Activated CD8-positive, alpha-beta memory T cell treated with anti-CD3 and anti-CD28 coated beads, Interleukin-2, amount 50 U/mL, for 1 hour (primary cell): ENCODE data around the gene RPS18.
"Not testable (repeated sequence)": the region's sequence is repeated elsewhere in the genome, so short reads cannot be mapped to it uniquely, and the experiment has no call there.

Experiments used
- DNase-seq: peaks from one replicate; pipeline ENCODE4 v3.0.0-alpha.2; 2020; ENCODE audit errors: extremely low read depth

RPS18 gene

DNA sequence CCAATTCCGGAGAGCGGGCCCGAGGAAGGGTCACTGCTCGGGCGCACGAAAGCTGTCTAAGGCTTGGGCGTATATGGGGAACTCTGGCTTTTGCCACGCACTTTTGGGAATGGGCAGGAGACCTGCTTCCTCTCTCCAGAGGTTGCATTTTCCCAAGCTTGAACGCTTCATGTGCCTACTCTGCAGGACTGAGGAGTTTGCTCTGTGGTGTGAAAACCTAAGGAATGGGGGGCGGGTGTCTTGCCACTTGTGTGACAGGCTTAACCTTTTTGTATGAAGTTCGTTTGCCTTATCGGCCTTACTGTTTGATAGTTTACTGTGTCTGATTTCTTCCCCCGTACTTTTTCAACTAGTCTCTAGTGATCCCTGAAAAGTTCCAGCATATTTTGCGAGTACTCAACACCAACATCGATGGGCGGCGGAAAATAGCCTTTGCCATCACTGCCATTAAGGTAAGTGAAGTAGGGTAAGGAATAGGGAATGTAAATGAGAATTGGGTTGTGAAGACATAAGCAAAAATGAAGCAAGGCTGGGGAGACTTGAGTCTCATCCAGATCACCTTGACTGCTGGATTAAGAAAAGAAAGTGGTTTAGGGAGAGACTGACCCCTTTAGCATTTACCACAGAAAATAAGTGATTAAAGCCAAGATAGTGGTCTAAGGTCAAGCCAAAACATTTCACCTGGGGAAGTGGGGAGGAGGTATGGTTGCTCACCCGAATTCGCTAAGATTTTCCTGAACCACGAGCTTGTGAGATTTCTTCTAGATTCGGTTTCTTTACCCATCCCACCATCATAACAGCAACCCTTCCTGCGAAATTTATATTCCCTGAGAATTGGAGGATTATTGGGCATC, 627 bp downstream of the RPS18 start:
- DNase-seq = no peak

DNA sequence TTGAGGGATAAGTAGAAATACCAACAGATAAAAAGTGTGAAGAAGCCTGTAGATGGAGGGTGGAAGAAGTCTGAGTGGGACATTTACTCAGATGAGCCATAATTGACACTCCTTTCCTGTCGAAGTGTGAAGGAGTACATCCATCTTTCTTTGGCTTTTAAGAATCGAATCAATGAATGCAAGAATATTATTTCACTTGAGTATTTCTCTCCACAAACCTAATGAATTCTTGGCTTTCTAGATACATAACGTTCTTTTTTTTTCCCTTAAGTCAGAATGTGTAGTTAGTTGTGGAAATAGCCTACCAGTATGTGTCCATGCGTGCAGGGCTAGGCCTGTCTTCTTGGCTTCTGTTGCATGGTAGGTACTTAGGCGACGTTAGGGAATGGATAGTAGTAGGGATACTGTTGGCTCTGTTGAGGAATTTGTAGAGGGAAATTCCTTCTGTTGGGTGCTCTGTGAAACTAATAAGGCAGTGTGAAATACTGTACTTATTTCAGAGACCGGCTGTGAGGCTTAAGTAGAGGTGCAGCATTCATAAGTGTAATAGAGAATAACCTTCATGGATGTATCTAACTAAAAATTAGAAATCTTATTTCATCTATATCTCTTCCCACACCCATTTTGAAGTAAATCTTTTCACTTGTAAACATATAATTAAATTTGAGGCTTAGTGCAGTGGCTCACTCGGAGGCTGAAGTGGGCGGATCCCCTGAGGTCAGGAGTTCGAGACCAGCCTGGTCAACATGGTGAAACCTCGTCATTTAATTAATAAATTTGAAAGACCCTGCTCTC, 1.5 kb downstream of the RPS18 start:
- DNase-seq = no peak

DNA sequence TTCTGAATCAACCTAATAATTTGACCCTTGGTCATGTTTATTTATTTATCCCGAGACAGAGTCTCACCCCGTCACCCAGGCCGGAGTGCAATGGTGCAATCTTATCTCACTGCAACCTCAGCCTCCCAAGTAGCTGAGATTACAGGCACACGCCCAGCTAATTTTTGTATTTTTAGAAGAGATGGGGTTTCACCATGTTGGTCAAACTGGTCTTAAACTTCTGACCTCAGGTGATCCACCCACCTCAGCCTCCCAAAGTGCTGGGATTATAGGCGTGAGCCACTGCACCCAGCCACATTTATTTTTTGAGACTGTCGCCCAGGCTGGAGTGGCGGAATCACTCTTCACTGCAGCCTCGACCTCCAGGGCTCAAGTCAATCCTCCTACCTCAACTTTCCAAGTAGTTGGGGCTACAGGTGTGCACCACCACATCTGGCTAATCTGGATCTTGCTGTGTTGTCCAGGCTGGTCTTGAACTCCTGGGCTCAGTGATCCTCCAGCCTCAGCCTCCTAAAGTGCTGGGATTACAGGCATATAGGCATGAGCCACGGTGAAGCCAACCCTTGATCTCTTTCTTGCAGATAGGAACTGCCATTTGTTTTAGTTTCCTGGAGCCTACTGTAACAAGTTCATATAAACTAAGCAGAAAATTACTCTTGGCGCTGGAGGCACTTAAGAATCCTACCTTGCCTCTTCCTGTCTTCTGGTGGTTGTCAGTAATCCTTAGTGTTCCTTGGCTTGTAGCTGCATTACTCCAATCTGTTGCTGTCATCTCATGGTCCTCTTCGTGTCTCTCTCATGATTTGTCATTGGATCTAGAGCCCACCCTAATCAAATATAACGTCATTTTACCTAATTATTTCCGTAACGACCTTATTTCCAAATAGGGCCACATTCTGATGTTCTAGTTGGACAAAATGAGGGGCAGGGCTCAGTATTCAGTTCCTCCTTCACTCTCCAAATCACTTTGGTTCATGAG, 2.3 kb downstream of the RPS18 start:
- no peak for DNase-seq

DNA sequence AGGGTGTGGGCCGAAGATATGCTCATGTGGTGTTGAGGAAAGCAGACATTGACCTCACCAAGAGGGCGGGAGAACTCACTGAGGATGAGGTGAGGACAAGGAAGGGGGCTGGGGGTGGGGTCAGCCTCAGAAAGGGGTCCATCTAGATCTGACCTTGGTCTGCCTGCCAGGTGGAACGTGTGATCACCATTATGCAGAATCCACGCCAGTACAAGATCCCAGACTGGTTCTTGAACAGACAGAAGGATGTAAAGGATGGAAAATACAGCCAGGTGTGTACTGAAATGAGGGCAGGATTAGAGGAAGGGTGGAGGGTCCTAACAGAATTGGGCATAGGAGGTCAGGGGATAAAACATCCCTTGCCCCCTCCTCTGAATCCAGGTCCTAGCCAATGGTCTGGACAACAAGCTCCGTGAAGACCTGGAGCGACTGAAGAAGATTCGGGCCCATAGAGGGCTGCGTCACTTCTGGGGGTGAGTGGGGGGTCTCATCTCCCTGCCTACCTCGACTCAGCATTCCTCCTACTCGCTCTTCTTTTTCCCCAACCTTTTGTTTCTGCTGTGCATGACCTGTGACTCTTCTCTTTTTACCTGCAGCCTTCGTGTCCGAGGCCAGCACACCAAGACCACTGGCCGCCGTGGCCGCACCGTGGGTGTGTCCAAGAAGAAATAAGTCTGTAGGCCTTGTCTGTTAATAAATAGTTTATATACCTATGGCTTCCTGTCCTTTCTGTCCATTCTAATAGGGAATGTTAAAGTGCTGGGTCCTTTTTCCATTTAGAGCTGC, 4.1 kb downstream of the RPS18 start:
- not testable (repeated sequence) for DNase-seq

DNA sequence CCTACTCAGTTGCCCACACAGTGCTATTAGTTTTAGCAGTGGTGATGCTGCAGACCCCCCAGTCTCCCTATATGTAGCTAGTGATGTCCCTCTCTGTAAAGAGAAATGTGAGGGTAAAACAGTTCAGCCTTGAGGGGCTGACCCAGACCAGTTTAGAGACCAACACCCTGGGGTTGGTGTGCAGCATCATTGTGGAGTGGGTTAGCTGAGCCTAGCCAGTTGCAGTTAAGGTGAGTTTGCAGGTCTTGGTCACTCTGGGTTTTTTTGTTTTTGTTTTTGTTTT, 4.6 kb downstream of the RPS18 start:
- DNase-seq = no peak

DNA sequence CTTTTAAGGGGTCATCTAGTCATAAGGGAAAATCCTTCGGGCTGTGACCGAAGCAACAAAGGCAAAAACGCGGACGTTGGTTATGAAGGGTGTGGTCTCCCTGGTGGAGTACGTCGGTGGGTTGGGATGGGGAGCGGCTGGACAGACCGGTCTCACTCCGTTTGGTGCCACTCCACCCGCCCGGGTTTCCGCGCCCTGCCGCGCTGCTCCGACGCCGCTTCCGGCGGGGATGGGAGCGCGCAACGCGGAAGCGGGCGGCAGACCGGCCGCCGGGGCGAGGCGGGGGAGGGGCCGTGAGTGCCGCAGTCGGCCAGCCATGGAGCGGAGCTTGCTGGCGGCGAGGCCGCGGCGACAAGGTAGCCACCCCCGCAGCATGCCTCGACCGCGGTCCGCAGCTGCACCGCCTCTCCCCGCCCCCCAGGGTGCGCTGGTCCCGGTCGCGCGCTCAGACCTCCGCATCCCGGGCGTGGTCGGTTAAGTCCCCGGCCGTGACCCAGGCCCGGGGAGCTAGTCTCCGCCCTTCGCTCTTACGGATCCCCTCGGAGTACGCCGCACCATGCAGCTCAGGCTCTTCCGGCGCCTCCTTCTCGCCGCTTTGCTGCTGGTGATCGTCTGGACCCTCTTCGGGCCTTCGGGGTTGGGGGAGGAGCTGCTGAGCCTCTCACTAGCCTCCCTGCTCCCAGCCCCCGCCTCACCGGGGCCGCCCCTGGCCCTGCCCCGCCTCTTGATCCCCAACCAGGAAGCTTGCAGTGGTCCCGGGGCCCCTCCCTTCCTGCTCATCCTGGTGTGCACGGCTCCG, 5.2 kb downstream of the RPS18 start, which contains the start of gene B3GALT4:
TSS of gene B3GALT4 (plus strand) at position 260 of the 799 bp plus-strand sequence. CDS start at position 557, 297 bp downstream.
- no peak for DNase-seq

DNA sequence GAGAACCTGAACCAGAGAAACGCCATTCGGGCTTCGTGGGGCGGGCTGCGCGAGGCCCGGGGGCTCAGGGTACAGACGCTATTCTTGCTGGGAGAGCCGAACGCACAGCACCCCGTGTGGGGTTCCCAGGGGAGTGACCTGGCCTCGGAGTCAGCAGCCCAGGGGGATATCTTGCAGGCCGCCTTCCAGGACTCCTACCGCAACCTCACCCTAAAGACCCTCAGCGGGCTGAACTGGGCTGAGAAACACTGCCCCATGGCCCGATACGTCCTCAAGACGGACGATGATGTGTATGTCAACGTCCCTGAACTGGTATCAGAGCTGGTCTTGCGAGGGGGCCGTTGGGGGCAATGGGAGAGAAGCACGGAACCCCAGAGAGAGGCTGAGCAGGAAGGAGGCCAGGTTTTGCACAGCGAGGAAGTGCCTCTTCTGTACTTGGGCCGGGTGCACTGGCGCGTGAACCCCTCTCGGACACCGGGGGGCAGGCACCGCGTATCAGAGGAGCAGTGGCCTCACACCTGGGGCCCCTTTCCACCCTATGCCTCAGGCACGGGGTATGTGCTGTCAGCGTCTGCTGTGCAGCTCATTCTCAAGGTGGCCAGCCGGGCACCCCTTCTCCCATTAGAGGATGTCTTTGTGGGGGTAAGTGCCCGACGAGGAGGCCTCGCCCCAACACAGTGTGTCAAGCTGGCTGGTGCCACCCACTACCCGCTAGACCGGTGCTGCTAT, 6.0 kb downstream of the RPS18 start:
- DNase-seq = no peak

DNA sequence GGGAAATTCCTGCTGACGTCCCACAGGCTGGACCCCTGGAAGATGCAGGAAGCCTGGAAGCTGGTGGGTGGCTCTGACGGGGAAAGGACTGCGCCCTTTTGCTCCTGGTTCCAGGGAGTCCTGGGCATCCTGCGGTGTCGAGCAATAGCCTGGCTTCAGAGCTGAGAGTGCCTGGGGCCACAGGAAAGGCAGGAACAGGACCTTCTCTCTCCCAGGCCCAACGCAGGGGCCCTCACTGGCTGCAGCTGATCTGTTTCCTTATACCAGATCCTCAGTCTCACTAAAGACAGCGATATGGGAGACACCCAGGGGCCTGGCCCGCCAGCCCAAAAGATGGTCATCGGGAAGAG, 6.5 kb downstream of the RPS18 start:
- no peak for DNase-seq

DNA sequence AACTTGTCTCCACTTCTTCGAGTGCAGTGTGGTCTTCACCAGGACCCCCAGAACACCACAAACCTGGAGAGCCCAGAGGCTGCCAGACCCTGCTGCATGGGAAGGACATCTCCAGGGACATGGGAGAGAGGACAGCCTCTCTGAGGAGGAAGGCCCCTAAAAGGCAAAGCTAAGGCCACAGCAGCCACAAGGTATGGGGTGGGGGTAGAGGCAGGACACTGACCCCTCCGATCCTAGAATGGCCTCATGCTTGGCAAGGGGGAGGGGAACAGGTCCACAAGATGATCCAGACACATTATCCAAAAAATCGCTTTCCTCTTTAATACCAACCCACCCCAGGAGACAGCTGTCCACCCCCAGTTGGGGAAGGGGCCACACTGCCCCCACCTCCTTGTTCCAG, 6.9 kb downstream of the RPS18 start:
- no peak for DNase-seq

DNA sequence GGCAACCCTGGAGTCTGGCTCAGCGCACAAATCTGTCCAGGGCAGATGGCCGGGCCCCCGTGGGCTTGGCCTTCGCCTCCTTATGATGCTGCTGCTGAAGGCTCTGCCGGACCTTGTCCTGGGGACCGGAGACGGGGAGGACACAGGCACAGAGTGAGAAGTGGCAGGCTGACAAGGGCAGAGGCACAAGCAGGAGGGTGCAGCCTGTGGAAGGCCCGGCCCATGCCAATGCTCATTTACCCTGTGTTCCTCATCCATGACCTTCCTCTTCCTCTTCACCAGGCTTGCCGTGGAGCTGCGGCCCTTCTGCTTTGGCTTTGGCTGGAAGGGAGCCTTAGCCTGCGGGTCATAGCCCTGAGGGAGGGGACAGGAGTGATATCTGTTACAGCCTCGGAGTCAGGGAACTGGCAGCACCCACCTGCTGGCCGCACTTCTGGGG, 7.4 kb downstream of the RPS18 start:
- DNase-seq = no peak

DNA sequence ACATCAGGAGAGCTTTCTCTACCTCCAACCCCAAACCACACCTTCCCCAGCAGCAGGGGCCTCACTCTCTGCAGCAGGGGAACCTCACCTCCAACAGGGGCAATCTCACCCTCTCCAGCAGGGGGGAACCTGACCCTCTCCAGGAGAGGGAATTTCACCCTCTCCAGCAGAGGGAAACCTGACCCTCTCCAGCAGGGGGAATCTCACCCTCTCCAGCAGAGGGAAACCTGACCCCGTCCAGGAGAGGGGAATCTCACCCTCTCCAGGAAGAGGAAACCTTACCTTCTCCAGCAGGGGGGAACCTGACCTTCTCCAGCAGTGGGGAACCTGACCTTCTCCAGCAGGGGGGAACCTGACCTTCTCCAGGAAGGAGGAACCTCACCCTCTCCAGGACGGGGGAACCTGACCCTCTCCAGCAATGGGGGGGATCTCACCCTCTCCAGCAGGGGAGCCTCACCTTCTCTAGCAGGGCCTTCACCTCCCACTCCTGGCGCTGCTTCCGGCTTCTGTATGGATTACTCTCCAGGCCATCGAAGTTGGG, 8.2 kb downstream of the RPS18 start:
- DNase-seq = no peak

DNA sequence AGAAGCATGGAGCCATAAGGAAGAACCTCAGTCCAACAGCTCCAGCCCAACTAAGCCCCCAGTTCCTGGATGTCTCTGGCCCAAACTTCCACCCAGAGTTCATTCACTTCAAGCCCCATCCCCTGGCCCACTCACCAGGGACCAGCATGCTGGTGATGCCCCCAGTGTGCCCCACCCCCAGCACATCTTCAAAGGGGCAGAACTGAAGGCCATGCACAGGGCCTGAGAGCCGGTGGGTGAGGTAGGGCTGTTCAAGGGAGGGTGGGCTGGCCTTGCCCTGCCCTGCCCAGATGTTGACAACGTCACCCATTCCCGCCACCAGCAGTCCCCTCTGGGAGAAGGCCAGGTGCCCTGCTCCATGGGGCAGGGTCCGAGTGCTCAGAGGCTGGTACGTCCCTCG, 8.7 kb downstream of the RPS18 start:
- no peak for DNase-seq

DNA sequence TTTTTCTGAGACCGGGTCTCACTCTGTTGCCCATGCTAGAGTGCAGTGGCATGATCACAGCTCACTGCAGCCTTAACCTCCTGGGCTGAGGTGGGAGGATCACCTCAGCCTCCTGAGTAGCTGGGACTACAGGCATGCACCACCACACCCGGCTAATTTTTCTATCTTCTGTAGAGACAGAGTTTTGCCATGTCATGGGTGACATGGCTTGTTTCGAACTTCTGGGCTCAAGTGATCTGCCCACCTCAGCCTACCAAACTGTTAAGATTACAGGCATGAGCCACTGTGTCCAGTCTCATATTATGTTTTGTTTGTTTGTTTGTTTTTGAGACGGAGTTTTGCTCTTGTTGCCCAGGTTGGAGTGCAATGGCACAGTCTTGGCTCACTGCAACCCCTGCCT, 13.3 kb downstream of the RPS18 start:
- DNase-seq = not testable (repeated sequence)

DNA sequence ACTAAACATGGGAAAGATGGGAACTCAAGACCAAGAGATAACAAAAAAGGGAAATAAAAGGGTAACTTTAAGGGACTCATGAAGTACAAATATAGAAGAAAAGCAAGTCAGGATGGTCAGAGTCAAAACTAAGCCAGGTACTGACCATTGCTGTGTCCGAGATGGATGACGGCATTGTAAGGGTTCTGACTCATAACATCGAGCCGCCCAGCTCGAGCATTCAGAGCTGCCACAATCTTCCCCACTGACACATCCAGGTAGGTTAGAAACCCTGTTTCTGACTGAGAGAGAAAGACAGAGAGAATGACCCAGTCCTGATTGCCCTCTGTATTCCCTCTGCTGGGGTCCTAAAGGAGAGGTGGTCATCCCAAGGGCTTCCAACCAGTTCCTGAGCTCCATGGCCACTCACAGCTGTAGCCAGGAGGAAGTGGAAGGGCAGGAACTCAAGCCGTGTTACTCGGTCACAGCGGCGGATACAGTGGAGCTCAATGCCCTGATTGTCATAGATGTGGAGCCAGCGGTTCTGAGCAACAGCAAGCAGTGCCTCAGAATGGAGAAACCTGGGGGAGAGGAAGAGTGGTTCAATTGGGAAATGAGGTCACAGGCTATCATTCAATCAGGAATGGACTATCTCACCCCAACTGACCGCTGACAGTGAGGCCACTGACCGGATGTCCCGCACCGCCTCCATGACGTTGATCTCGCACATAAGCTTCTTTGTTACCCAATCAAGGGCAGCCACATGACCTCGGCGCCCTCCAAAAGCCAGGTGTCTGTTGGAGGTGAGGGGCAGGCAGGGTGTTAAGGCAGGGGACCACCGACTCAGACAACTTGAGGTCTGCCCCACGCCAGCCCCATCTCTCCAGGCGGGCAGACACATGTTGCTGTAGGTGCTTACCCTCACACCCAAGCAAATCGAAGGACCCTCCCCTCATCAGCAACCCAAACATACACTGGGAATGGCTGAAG, 15.4 kb downstream of the RPS18 start:
- DNase-seq = no peak

DNA sequence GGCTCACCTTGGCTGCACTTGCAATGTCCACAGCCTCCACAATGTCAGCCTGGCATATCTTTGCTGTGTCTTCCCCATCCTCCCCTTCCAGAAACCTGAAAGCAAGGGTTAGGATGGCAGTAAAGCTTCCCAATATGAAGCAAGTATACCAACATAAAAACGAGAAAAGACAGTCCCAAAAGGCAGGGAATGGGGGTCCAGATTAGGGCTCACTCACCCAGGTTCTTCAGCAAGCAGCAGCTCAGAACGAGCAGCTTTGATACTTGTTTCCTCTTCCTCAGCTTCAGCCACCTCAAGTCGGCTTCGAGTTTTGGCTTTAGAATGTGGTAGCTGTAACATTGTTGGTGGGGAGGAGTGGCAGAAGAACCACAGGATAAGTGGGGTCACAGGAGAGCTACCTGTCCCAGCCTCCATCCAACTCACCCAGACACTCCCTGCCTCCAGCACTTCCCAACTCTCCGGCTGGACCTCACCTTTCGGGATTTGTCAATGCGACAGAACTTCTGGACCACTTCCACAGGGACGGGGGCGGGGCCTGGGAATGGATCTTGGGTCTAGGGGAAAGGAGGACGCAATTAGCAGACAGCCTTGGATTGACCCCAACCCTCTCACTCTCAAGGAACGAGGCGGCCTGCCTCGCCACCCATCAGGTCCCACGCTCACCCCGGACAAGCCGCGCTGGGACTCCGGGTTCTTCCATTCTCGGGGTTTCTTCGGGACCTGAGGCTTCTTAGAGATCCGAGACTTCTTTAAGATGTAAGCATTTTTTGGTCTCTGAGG, 16.5 kb downstream of the RPS18 start:
- no peak for DNase-seq

DNA sequence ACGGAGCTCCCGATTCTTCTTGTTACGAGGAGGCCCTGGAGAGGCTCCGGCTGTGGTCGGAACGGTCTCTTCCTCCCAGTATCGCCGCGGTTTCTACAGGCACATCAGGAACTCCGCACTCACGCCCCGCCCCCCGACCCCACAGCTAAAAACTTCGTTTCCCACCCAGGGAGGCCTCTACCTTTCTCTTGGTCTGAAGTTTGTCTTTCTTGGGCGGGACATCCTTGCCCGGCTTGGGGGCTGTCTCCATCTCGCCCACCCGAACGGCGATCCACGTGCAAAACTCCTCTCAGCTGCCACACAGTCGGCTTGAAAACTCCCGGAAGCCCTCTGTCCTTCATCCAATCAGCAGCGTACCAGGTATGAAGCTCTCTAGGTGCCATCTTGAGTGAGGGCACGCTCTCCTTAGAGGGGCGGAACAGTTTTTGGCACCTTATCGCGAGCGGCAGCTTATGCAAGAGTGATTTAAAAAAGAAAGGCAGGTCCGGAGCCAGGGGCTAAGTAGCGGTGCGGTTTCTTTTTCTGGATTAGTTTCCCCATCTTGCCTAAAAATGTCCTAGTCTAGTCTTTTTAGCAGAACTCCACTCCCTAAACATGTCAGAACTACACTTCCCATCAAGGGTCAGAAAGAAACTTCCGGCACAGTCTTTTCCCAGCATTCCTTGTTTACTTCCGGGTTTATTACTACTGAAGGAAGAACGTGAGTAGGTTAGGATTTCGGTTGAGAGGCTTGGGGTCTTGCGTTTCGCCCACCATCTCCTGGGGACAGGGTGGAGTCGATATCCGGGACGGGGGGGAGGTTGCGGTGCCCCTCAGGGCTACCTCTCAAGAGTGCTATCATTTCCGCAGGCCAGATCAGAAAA, 17.3 kb downstream of the RPS18 start, which contains the start of the genes PFDN6 and WDR46:
TSS of gene PFDN6 (plus strand) at position 681 of the 863 bp plus-strand sequence. CDS start 256 bp downstream, outside the sequence.
TSS of gene WDR46 (minus strand) at position 319 of the 863 bp plus-strand sequence. CDS start at position 250, 69 bp downstream.
- DNase-seq = no peak
